H1 (cell line): ENCODE data around the gene GEMIN2. TPM values are rescaled to one million over a fixed set of nuclear protein-coding genes. Genes with fewer than 3 reads are reported as not detected.

Experiments used
- EGR1 ChIP-seq: IDR thresholded peaks from 2 replicates; pipeline ENCODE4 v1.6.1; 2011; ENCODE audit warnings: low read depth, low read length, borderline replicate concordance
- polyA plus RNA-seq, 7 experiments: library from polyadenylated mRNA; depleted of rRNA in 3 of 7; stranded (reverse) in 5 of 7; unstranded in 2 of 7; fragments of >200 nt in 5 of 7; fragments of 200-250 nt in 2 of 7; gene quantifications; 1 replicate in 5 of 7; 2 replicates in 1 of 7; 4 replicates in 1 of 7; pipeline versions ENCODE4 v1.2.1 to v1.2.3, GENCODE V29; 2011 to 2013; ENCODE audit warnings: missing spikeins in 2 of 7, mixed read lengths in 2 of 7
- total RNA-seq: library from RNA; stranded (reverse); fragmentation: NEBNext Ultra II Directional; extraction: Animal tissue kit (Norgen Biotek cat#: 25700); gene quantifications from 2 replicates; pipeline ENCODE4 v1.2.1, GENCODE V29; 2021
- TF ChIP-seq, protein P1 (sequence below): IDR thresholded peaks from 2 replicates; pipeline ENCODE4 v1.6.1; 2012; ENCODE audit warnings: inconsistent platforms

Gene GEMIN2
- total and polyA plus RNA-seq, 2 of the 8 experiments (the other 6 are each of a cell fraction or from before 2014, with no cell fraction given) = 29.1 to 30.8 TPM

GRCh38 chr14:39173198-39173597, 59.1 kb downstream of the GEMIN2 start (continued):
- TF ChIP-seq, protein P1, sequence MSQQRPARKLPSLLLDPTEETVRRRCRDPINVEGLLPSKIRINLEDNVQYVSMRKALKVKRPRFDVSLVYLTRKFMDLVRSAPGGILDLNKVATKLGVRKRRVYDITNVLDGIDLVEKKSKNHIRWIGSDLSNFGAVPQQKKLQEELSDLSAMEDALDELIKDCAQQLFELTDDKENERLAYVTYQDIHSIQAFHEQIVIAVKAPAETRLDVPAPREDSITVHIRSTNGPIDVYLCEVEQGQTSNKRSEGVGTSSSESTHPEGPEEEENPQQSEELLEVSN = no peak
- TF ChIP-seq EGR1 = no peak
